Right lung (tissue), 10 donors: ENCODE results near the gene SPRED1. TPM values are rescaled to one million over a fixed set of nuclear protein-coding genes. Genes with fewer than 3 reads are reported as not detected.

Experiments used
- DNase-seq, 2 donors: peaks; one replicate each; pipeline ENCODE4 v3.0.0-alpha.2; 2013
- long read RNA-seq, 8 donors: transcript quantifications; one replicate each; lab custom pipeline, GENCODE V29; 2026
- polyA plus RNA-seq, 5 donors: library from polyadenylated mRNA; unstranded; fragments of 120-200 nt; gene quantifications; one replicate each; pipeline versions ENCODE4 v1.2.1 to v1.2.3, GENCODE V29; 2013; ENCODE audit warnings: inconsistent platforms in 1 of 5, low replicate concordance in 1 of 5; ENCODE audit not compliant: insufficient read length in 5 of 5, insufficient read depth in 1 of 5

Gene SPRED1
- polyA plus RNA-seq: 10 to 100 TPM; 32.4 to 42.8 (median 38.4) TPM
- long read RNA-seq, donor 1, full-length matches to known transcripts: 14 of 14 reads
- long read RNA-seq, donor 1, partial matches to known transcripts: 0 of 14 reads
- long read RNA-seq, donor 1, other reads (novel, unspliced or antisense): 0 of 14 reads
- long read RNA-seq, donor 2, full-length matches to known transcripts: 6 of 6 reads
- long read RNA-seq, donor 2, partial matches to known transcripts: 0 of 6 reads
- long read RNA-seq, donor 2, other reads (novel, unspliced or antisense): 0 of 6 reads
- long read RNA-seq, donor 3, full-length matches to known transcripts: 10 of 10 reads
- long read RNA-seq, donor 3, partial matches to known transcripts: 0 of 10 reads
- long read RNA-seq, donor 3, other reads (novel, unspliced or antisense): 0 of 10 reads
- long read RNA-seq, donor 4, full-length matches to known transcripts: 10 of 10 reads
- long read RNA-seq, donor 4, partial matches to known transcripts: 0 of 10 reads
- long read RNA-seq, donor 4, other reads (novel, unspliced or antisense): 0 of 10 reads
- long read RNA-seq, donor 5, full-length matches to known transcripts: 12 of 12 reads
- long read RNA-seq, donor 5, partial matches to known transcripts: 0 of 12 reads
- long read RNA-seq, donor 5, other reads (novel, unspliced or antisense): 0 of 12 reads
- long read RNA-seq, donor 6, full-length matches to known transcripts: 15 of 15 reads
- long read RNA-seq, donor 6, partial matches to known transcripts: 0 of 15 reads
- long read RNA-seq, donor 6, other reads (novel, unspliced or antisense): 0 of 15 reads
- long read RNA-seq, donor 7, full-length matches to known transcripts: 11 of 11 reads
- long read RNA-seq, donor 7, partial matches to known transcripts: 0 of 11 reads
- long read RNA-seq, donor 7, other reads (novel, unspliced or antisense): 0 of 11 reads
- long read RNA-seq, donor 8, full-length matches to known transcripts: 6 of 6 reads
- long read RNA-seq, donor 8, partial matches to known transcripts: 0 of 6 reads
- long read RNA-seq, donor 8, other reads (novel, unspliced or antisense): 0 of 6 reads

- no peak for DNase-seq
Measured at GRCh38 chr15:38252481-38253350, at the start of gene SPRED1. SPRED1 (plus strand) TSS chr15:38252836; CDS start chr15:38253186, 350 bp downstream.

- DNase-seq: no peak
Measured at GRCh38 chr15:38205526-38206272, 46.9 kb upstream of the SPRED1 start.

DNA sequence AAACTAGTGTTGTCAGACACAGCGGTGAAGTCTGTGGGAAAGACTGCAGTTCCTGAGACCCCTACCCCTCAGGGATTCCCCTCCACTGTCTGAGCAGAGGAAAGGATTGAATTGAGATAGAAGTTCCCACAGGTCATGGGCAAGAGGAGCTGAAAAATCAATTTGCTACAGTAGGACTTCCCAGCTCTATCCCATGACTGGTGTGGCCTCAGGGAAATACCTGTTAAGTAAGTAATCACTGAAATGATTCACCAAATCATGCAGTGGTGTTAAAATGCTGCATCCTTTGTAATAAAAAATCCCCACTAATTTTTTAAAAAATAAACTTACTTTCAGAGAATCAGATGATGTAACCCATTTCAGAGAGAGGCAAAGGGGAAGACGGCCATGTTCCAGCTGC, 45.0 kb upstream of the SPRED1 start:
- no peak for DNase-seq

DNA sequence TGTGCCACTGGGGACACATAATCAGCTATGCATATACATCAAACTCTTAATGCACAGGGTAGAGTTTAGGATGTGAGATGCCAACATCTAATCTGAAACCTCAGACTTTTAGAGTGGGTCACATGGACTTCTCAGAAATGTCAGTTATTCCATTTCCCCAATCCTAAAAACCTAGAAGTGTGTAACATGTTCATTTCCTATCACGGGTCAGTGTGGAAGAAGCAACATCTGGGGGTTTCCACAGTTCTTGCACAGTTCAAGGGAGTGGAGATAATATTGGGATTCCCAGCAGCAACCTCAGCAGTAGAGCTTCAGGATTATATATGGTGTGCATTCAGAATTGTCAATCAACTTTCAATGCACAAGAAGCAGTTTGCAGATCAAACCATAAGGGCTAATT, 44.4 kb upstream of the SPRED1 start:
- no peak for DNase-seq

GRCh38 chr15:38208779-38209178, 43.9 kb upstream of the SPRED1 start:
- DNase-seq: no peak

DNA sequence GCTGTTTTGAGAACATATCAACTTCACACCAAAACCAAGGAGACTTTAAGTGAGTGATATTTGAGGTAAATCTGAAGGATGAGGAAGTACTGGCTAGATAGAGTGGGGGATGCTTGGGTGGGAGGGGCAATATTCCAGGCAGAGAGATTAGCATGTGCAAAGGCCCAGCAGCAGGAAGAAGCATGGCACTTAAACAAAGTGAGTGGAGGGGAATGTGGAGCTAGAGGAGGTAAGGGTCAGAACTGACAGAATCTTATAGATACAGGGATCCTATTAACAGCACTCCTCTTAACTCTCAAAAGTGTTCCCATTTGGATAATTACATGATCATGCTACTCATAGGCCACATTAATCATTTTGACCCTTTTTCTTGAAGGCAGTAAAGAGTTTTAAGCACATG, 41.4 kb upstream of the SPRED1 start:
- DNase-seq: no peak

GRCh38 chr15:38211811-38212210, 40.8 kb upstream of the SPRED1 start:
- no peak for DNase-seq

DNA sequence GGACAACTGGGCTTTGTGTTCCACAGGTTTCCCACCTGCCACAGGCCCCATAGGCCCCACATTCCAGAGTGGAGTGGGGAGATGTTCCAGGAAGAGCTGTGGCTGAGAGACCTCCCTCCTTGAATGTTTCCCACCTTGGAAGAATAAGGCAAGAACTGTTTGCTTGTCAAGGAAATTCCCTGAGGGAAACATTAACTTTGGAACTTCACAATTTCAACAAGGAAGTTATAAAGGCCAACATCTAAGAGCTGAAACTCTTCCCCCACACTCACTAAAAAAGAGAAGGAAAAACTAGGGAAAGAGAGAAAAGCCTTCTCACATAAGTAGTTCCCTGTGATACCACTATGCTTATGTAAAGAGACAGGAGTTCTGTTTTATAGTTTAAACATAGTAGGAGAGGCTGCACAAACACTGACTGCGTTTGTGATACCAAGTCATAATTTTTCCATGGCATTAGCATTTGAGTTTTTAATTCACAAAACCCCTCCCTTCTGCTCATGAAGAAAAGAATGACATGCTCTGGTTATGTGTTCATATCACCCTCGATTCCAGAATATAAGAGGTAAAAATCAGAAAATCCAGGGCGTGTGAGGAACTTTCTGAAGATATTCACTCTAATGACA, 39.8 kb upstream of the SPRED1 start:
- no peak for DNase-seq

- no peak for DNase-seq
Measured at GRCh38 chr15:38213356-38213755, 39.3 kb upstream of the SPRED1 start.

DNA sequence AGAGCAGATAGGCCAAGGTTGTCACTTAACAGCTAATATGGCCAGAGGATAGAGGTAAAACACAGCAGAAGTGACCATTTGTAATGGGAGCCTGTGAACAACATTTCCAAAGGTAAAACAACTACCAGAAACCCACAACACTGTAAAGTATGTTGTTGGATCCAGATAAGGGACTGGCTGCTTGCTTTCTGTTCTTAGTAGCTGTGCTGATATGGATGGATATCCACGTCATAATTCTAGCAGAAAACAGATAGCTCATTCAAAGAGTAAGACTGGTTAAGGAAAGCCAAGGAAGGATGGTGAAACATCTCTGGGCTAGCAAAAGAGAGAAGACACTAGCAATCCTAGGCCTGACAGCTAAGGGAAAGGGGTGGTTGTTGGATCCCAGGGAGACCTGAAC, 36.9 kb upstream of the SPRED1 start:
- DNase-seq: no peak

- no peak for DNase-seq
Measured at GRCh38 chr15:38216763-38217162, 35.9 kb upstream of the SPRED1 start.

GRCh38 chr15:38217191-38217595, 35.4 kb upstream of the SPRED1 start:
- DNase-seq: no peak

DNA sequence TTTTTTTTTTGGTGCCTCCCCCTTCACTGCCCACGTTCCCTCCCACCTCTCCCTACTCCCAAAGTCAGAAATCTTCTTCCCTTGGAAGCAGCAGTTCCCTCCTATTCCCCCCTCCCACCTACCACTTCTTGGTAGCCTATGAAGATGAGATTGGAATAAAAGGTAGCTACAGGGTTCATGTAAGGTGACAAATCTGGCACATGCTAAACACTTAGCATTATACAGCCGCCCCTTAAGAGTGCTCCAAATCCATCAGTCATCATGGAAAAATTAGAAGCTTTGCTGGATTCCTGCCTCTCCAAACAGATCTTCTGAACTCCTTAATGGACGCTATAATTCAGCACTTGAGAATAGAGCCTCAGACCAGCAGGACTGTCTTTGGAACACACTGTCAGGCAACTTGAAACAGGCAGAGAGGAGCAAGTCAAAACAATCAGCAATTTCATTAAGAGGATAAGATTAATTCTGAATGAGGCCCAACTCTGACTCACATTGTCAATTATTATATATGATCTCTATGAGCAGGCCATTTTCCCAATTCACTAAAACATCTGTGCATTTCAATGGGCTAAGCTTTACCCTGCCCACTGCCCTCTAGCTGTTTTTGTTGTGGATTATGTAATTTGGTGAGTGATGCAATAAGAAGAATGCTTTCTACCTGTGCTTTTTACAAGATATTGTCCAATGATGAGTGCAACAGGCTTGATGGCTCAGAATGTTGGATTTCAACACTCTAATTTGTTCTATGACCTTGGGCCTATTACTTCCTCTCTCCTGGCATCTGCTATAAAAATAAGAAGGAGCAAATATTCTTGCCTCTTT, 34.6 kb upstream of the SPRED1 start:
- DNase-seq: no peak

DNA sequence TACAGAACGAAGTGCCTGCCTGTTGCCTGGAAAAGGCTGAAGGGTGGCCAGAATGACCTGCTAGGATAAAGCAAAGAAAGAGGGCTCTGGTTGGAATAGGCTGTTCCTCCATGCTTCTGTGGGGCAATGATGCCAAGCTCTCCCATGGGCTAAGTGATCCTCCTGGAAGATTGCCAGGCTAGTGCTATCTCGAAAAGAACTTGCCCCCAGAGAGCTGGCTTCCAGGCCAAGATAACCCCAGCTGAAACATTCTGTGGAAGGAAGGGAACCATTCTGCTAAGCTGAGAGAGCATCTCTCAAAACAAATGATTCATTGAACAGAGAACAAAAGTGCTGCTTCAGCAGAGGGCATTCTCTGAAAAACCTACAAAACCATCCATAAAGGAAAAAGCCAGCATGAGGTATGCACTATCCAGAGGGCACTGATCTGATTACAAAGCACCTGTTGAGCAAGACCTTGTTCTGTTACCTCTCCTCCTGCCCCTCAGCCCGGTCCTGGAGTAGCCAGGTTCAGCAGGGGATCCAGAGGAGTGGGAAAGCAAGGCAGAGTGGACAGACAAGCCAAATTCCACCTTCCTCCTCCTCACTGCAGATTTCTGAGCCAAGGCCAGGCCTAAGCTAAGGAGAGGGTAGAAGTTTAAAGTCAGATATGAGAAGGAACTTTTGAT, 31.9 kb upstream of the SPRED1 start:
- DNase-seq: no peak

DNA sequence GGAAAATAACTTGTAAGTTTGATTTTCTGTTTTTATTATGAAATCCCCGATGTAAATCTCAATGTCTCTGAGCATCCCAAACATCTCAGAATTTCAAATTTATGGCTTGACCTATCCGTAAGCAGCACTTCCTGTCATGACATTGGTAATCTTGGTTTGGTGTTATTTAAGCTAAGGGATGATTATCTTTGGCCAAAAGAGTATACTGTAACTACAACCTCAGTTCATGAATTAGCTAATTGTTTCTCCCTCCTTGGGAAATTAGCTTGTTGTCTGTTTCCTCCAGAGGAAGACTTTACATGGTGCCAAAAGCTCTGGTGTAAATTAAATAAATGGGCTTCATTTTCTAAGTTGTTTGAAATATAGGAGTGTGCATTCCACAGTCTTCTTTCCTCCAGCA, 28.1 kb upstream of the SPRED1 start:
- DNase-seq: no peak

DNA sequence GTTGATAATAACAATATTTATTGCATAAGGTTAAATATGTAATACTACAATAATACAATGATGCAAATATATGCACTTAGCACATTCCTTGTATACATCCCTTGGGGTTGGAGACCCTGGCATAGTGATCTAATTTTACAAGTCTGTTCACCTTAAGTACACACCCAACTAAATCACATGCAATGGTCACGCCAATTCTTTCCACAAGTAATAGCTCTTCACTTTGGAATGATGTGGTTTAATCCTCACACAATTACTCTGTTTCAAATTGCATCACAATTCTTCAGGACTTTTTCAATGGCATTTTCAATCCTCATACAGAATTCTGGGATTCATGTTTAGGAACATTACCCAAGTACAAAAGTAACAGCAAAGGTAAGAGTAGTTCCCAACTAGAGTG, 27.3 kb upstream of the SPRED1 start:
- no peak for DNase-seq

DNA sequence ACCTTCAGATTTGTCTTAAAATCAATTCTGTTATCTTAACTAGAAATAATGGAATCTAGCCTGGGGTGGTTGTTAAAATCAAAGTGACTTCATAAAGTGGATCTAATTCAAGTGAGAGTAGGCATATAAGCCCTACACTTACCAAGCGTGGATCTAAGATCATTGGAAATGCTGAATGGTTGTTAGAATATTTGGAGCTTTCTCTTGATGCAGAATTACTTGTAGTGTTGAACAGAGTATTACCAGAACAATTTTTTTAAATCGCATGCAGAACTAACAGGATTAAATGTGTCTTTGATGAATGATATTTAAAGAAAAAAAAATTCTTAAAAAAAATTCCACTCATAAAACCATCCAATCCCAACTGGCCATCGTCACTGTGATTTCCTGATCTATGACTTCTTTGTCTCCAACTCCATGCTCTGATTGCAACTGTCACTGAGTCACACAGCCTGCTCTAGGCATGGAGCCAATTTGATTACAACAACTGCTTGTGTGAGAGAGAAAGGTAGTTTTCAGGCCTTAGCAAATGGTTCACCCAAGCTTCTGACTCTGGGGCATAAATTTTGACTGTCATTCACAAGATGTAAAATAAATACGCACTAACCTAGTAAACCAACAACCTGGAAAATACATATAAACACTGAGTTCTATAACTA, 25.9 kb upstream of the SPRED1 start:
- no peak for DNase-seq

DNA sequence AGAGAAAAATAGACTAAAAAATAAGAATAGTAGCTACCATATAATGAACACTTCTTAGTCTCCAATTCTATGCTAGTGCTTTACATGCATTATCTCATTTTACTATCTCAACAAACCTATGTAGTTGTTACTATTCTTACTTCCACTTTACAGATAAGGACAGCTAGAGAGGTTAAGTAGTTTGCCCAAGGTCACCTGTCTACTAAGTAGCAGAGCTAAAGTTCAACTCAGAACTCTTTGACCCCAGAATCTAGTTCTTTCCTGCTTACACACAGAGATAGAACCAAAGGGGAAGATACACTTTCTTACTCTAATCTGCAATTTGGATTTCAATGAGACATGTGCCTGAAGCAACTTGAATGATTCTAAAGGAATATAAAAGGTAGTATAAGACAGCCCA, 24.7 kb upstream of the SPRED1 start:
- DNase-seq: no peak
